Thyroid gland (tissue), 4 donors: ENCODE data around the gene ESPNL. TPM values are rescaled to one million over a fixed set of nuclear protein-coding genes. Genes with fewer than 3 reads are reported as not detected.

Source experiments
- DNase-seq, 2 donors: peaks; one replicate each; pipeline ENCODE4 v3.0.0-alpha.2; 2019
- H3K27ac ChIP-seq, 3 donors: fragments of 200-600 bp; sonication (generic); 1 replicate in 2 of 3; 2 replicates in 1 of 3; pipeline ENCODE4 v1.5.1; 2016 to 2019; ENCODE audit warnings: mild to moderate bottlenecking in 1 of 3, moderate library complexity in 1 of 3
- H3K27me3 ChIP-seq: fragments of 200-600 bp; sonication (generic); one replicate; pipeline ENCODE4 v1.5.1; 2019
- H3K36me3 ChIP-seq, 2 donors: fragments of 200-600 bp; sonication (generic); one replicate each; pipeline ENCODE4 v1.5.1; 2016 to 2019
- H3K4me1 ChIP-seq, 2 donors: fragments of 200-600 bp; sonication (generic); one replicate each; pipeline ENCODE4 v1.5.1; 2017 to 2019
- H3K4me3 ChIP-seq, 3 donors: fragments of 200-600 bp; sonication (generic); replicated peaks in 1 of 3; 1 replicate in 2 of 3; 2 replicates in 1 of 3; pipeline ENCODE4 v1.5.1; 2016; ENCODE audit warnings: mild to moderate bottlenecking in 1 of 3
- H3K9me3 ChIP-seq: fragments of 200-600 bp; sonication (generic); one replicate; pipeline ENCODE4 v1.5.1; 2017
- CTCF ChIP-seq, 6 experiments: fragments of 200-600 bp in 3 of 6; fragments of 450-650 bp in 3 of 6; sonication (generic) in 3 of 6; IDR thresholded peaks; one replicate each; pipeline ENCODE4 v1.5.1; 2016 to 2019; ENCODE audit warnings: antibody characterized with exemption in 6 of 6, mild to moderate bottlenecking in 2 of 6, inconsistent platforms in 1 of 6, moderate library complexity in 1 of 6
- POLR2A ChIP-seq, 2 donors: fragments of 450-650 bp; IDR thresholded peaks; one replicate each; pipeline ENCODE4 v1.6.1; 2017; ENCODE audit warnings: antibody characterized with exemption in 2 of 2, mild to moderate bottlenecking in 2 of 2, moderate library complexity in 1 of 2
- WGBS, 2 donors: methylation state at CpG; one replicate each; pipeline ENCODE4 v1.1.5; 2017; 5-methylcytosine and 5-hydroxymethylcytosine counted together
- intact Hi-C: fragments of 100-400 bp; cut with DNase I; formaldehyde crosslinking; loops from one replicate; pipeline ENCODE4 v1.15.1; 2023
- total RNA-seq, 4 donors: library from RNA; depleted of rRNA; stranded (reverse); fragments of >200 nt; gene quantifications; one replicate each; pipeline ENCODE4 v1.2.3, GENCODE V29; 2016

ESPNL gene
- total RNA-seq, 4 donors from 2014 or later, result 0.11 to 3.8 (median 2.6) TPM

GRCh38 chr2:238125127-238125885, 25.2 kb downstream of the ESPNL start:
- H3K27me3 ChIP-seq, result no peaks in the 10 kb centered on the region
- 88% methylated on average over 13 to 16 of the region's 20 CpGs for WGBS, 2 donors
- no peak overlapping the region for H3K27ac ChIP-seq
- H3K36me3 ChIP-seq, result no peaks in the 10 kb centered on the region
- no peak overlapping the region for H3K4me3 ChIP-seq
- H3K4me1 ChIP-seq, result peaks cover 0 to 5% of the 10 kb centered on the region in 2 donors
- H3K9me3 ChIP-seq, result no peaks in the 10 kb centered on the region
- no peak for DNase-seq
- TF ChIP-seq POLR2A (IDR thresholded peaks at IDR 0.05) (no peak), CTCF (IDR thresholded peaks at IDR 0.05) (no peak)
- intact Hi-C loops, result no loop called here

DNA sequence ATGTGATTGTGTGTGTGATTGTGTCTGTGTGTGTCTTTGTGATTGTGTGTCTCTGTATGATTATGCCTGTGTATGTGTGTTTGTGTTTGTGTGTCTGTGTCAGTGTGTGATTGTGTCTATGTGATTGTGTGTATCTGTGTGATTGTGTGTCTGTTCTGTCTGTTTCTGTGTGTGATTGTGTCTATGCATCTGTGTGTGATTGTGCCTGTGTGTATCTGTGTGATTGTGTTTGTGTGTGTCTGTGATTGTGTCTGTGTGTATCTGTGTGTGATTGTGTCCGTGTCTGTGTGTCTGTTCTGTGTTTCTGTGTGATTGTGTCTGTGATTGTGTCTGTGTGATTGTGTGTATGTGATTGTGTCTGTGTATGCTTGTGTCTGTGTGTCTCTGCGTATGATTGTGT, 26.2 kb downstream of the ESPNL start:
- Histone ChIP-seq H3K9me3 (no peaks in the 10 kb centered on the region), H3K27ac (no peak overlapping the region), H3K27me3 (no peaks in the 10 kb centered on the region), H3K36me3 (no peaks in the 10 kb centered on the region), H3K4me1 (peaks cover 0 to 5% of the 10 kb centered on the region in 2 donors), H3K4me3 (no peak overlapping the region)
- intact Hi-C loops, result no loop called here
- TF ChIP-seq POLR2A (IDR thresholded peaks at IDR 0.05) (no peak), CTCF (IDR thresholded peaks at IDR 0.05) (no peak)
- 85 to 94% methylated on average over 2 of the region's 2 CpGs for WGBS, 2 donors
- no peak for DNase-seq

DNA sequence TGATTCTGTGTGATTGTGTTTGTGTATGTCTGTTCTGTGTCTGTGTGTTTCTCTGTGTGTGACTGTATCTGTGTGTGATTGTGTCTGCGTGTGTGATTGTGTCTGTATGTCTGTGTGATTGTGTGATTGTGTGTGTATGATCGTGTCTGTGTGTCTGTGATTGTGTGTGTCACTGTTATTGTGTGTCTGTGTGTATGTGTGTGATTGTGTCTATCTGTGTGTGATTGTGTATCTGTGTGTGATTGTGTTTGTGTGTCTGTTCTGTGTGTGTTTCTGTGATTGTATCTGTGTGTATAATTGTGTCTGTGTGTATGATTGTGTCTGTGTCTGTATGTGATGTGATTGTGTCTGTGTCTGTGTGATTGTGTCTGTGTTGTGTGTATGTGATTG, 26.6 kb downstream of the ESPNL start:
- no peak overlapping the region for H3K4me3 ChIP-seq
- H3K9me3 ChIP-seq, result no peaks in the 10 kb centered on the region
- no peak overlapping the region for H3K27ac ChIP-seq
- no peak for TF ChIP-seq CTCF (IDR thresholded peaks at IDR 0.05)
- no peak for TF ChIP-seq POLR2A (IDR thresholded peaks at IDR 0.05)
- DNase-seq, result no peak
- H3K36me3 ChIP-seq, result no peaks in the 10 kb centered on the region
- peaks cover 0 to 5% of the 10 kb centered on the region in 2 donors for H3K4me1 ChIP-seq
- H3K27me3 ChIP-seq, result no peaks in the 10 kb centered on the region
- intact Hi-C loops, result no loop called here
- 70 to 81% methylated on average over 2 of the region's 2 CpGs for WGBS, 2 donors

- Histone ChIP-seq H3K4me3 (no peak overlapping the region), H3K27me3 (no peaks in the 10 kb centered on the region), H3K36me3 (no peaks in the 10 kb centered on the region), H3K27ac (no peak overlapping the region), H3K4me1 (peaks cover 0 to 5% of the 10 kb centered on the region in 2 donors), H3K9me3 (no peaks in the 10 kb centered on the region)
- peak; percentile 54 to 66 for DNase-seq
- intact Hi-C loops, result no loop called here
- TF ChIP-seq CTCF (IDR thresholded peaks at IDR 0.05), result peak in 1 of 6 experiments; percentile 27
- no peak for TF ChIP-seq POLR2A (IDR thresholded peaks at IDR 0.05)
- 54 to 61% methylated on average over 23 to 27 of the region's 36 CpGs for whole genome bisulfite sequencing, 2 donors
Measured at GRCh38 chr2:238127165-238128060, 27.3 kb downstream of the ESPNL start.

DNA sequence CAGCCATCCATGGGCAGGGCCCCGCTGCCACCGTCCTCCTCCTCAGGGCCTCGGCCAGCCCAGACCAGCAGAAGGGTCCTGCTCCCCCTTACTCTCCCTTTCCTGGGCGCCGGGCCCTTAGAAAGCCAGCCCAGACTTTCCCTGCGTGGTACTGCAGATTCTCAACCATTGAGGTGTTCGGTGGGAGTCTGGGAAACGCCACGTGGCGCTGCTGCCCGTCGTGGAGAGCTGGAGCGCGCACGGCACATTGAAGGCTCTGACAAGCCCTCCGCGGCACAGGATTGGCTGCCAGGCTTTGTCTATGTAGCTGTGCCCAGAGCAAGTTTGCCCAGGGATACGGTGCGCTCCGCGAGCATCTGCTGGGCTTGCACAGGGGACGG, 27.9 kb downstream of the ESPNL start:
- no peak for TF ChIP-seq POLR2A (IDR thresholded peaks at IDR 0.05)
- TF ChIP-seq CTCF (IDR thresholded peaks at IDR 0.05), result no peak
- Histone ChIP-seq H3K4me3 (no peak overlapping the region), H3K27ac (no peak overlapping the region), H3K9me3 (no peaks in the 10 kb centered on the region), H3K36me3 (no peaks in the 10 kb centered on the region), H3K4me1 (peaks cover 0 to 5% of the 10 kb centered on the region in 2 donors), H3K27me3 (no peaks in the 10 kb centered on the region)
- 92 to 94% methylated on average over 21 to 22 of the region's 22 CpGs for WGBS, 2 donors
- DNase-seq, result no peak
- intact Hi-C loops, result no loop called here
